Osteoblast (primary cell): ENCODE measurements around the gene CPEB4. TPM values are rescaled to one million over a fixed set of nuclear protein-coding genes. Genes with fewer than 3 reads are reported as not detected.

Source experiments
- DNase-seq: peaks from one replicate; pipeline ENCODE4 v3.0.0; 2011; ENCODE audit warnings: low spot score, mixed read lengths; ENCODE audit not compliant: insufficient read length; ENCODE audit errors: missing footprints
- H2AFZ ChIP-seq: 2 replicates; pipeline ENCODE4 v1.6.0; 2011; ENCODE audit warnings: mild to moderate bottlenecking, low read length
- H3K27ac ChIP-seq: 2 replicates; pipeline ENCODE4 v1.5.1; 2011; ENCODE audit warnings: mild to moderate bottlenecking, low read depth, low read length, moderate library complexity
- H3K27me3 ChIP-seq: 2 replicates; pipeline ENCODE4 v1.6.0; 2012; ENCODE audit warnings: mild to moderate bottlenecking, control low read depth, inconsistent platforms, low read length, moderate library complexity; ENCODE audit not compliant: insufficient read depth
- H3K36me3 ChIP-seq: 2 replicates; pipeline ENCODE4 v1.5.1; 2011; ENCODE audit warnings: mild to moderate bottlenecking, low read length, control low read depth, moderate library complexity; ENCODE audit not compliant: insufficient read depth
- H3K4me1 ChIP-seq: 2 replicates; pipeline ENCODE4 v1.5.1; 2011; ENCODE audit warnings: mild to moderate bottlenecking, low read length, control low read depth, moderate library complexity; ENCODE audit not compliant: insufficient read depth
- H3K4me2 ChIP-seq: 2 replicates; pipeline ENCODE4 v1.6.0; 2011; ENCODE audit warnings: mild to moderate bottlenecking, low read length; ENCODE audit not compliant: insufficient read depth
- H3K4me3 ChIP-seq: fragments of 200-600 bp; sonication (generic); 3 replicates; pipeline ENCODE4 v1.5.1; 2012; ENCODE audit warnings: mild to moderate bottlenecking, low read length, inconsistent platforms; ENCODE audit not compliant: insufficient read depth
- H3K79me2 ChIP-seq: 2 replicates; pipeline ENCODE4 v1.6.0; 2012; ENCODE audit warnings: mild to moderate bottlenecking, low read length, control low read depth, inconsistent platforms; ENCODE audit not compliant: insufficient read depth
- H3K9me3 ChIP-seq: 2 replicates; pipeline ENCODE4 v1.5.1; 2011; ENCODE audit warnings: low read depth, low read length, control low read depth
- H4K20me1 ChIP-seq: 2 replicates; pipeline ENCODE4 v1.6.0; 2012; ENCODE audit warnings: mild to moderate bottlenecking, low read length, control low read depth; ENCODE audit not compliant: insufficient read depth
- CTCF ChIP-seq: IDR thresholded peaks from 2 replicates; pipeline ENCODE4 v1.5.1; 2011; ENCODE audit warnings: mild to moderate bottlenecking, low read depth, low read length, moderate library complexity; ENCODE audit errors: extremely low read depth
- total RNA-seq: library from RNA; depleted of rRNA; stranded (reverse); fragments of >200 nt; gene quantifications from 2 replicates; pipeline ENCODE4 v1.2.3, GENCODE V29; 2012

Gene CPEB4
- total RNA-seq, 1 donor, result 41.6 TPM

GRCh38 chr5:173888473-173889131 is 453 bp downstream of the CPEB4 start:
- H3K27ac ChIP-seq, result peak overlapping the region; percentile 96

GRCh38 chr5:173890195-173890991 is 2.2 kb downstream of the CPEB4 start:
- Histone ChIP-seq H4K20me1 (peaks cover 21% of the 10 kb centered on the region), H3K79me2 (peaks cover 67% of the 10 kb centered on the region), H3K4me1 (peaks cover 37% of the 10 kb centered on the region), H3K4me2 (peak overlapping the region; percentile 86), H3K27ac (peak overlapping the region; percentile 59), H3K4me3 (peak overlapping the region; percentile 86), H2AFZ (peak overlapping the region; percentile 59), H3K36me3 (no peaks in the 10 kb centered on the region), H3K9me3 (no peaks in the 10 kb centered on the region), H3K27me3 (no peaks in the 10 kb centered on the region)
- DNase-seq, result peak; percentile 68
- no peak for TF ChIP-seq CTCF

More at GRCh38 chr5:173888473-173889131, 453 bp downstream of the CPEB4 start:
- H3K4me3 ChIP-seq, result peak overlapping the region; percentile 86
- H3K4me1 ChIP-seq, result peaks cover 37% of the 10 kb centered on the region
- peak overlapping the region; percentile 86 for H3K4me2 ChIP-seq
- peak; percentile 75 for DNase-seq
- no peaks in the 10 kb centered on the region for H3K9me3 ChIP-seq
- no peaks in the 10 kb centered on the region for H3K27me3 ChIP-seq
- peaks cover 21% of the 10 kb centered on the region for H4K20me1 ChIP-seq
- H2AFZ ChIP-seq, result no peak overlapping the region
- TF ChIP-seq CTCF, result no peak
- no peaks in the 10 kb centered on the region for H3K36me3 ChIP-seq
- peaks cover 51% of the 10 kb centered on the region for H3K79me2 ChIP-seq

- peak overlapping the region; percentile 25 for H3K27ac ChIP-seq
- H3K4me1 ChIP-seq, result peaks cover 37% of the 10 kb centered on the region
- H3K79me2 ChIP-seq, result peaks cover 79% of the 10 kb centered on the region
- no peaks in the 10 kb centered on the region for H3K9me3 ChIP-seq
- peak overlapping the region; percentile 86 for H3K4me2 ChIP-seq
- no peak for TF ChIP-seq CTCF
- H3K36me3 ChIP-seq, result no peaks in the 10 kb centered on the region
- H3K4me3 ChIP-seq, result peak overlapping the region; percentile 86
- H2AFZ ChIP-seq, result no peak overlapping the region
- no peak for DNase-seq
- H4K20me1 ChIP-seq, result peaks cover 21% of the 10 kb centered on the region
- H3K27me3 ChIP-seq, result no peaks in the 10 kb centered on the region
Measured at GRCh38 chr5:173891308-173892116, 3.4 kb downstream of the CPEB4 start.
